Mammary epithelial cell (primary cell): ENCODE measurements around the gene MAP4.

Source experiments
- EZH2 ChIP-seq: IDR thresholded peaks from 2 replicates; pipeline ENCODE4 v1.6.1; 2012; ENCODE audit warnings: low read length, inconsistent platforms, borderline replicate concordance
- TF ChIP-seq, protein P1 (sequence below), 2 donors: IDR thresholded peaks in 1 of 2; conservative IDR thresholded peaks in 1 of 2; 2 replicates each; pipeline ENCODE4 v1.5.1; 2011 to 2012; ENCODE audit warnings: inconsistent platforms in 2 of 2, low read length in 2 of 2, mild to moderate bottlenecking in 2 of 2, control low read depth in 1 of 2, low read depth in 1 of 2; ENCODE audit not compliant: insufficient read depth in 1 of 2; ENCODE audit errors: extremely low read depth in 1 of 2

DNA sequence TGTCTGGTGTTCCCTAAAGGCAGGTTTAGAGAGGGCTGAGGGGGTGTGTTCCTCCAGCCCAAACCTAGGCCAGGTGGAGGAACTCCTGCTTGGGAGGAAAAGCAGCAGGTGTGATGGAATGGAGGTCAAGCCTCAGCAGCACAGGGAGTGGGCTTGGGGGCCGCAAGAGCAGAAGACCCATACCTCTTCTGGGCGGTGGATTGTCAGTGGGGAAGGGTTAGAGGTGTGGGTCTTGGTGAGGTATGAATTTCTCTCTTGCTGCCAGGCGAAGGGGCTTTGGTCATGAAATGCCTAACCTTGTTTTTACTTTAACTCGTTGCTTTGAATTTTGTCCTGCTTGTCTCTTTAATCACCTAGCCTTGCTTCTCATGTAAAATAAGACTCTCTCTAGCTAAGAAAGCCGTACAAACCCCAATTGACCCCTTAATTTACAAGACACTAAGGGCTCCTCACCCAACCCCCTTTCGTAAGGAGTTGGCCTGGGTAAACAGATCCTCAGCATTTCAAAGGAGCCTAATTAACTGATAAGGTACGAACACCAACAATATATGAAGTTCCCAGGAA lies 174.3 kb downstream of the MAP4 start:
- TF ChIP-seq, protein P1, sequence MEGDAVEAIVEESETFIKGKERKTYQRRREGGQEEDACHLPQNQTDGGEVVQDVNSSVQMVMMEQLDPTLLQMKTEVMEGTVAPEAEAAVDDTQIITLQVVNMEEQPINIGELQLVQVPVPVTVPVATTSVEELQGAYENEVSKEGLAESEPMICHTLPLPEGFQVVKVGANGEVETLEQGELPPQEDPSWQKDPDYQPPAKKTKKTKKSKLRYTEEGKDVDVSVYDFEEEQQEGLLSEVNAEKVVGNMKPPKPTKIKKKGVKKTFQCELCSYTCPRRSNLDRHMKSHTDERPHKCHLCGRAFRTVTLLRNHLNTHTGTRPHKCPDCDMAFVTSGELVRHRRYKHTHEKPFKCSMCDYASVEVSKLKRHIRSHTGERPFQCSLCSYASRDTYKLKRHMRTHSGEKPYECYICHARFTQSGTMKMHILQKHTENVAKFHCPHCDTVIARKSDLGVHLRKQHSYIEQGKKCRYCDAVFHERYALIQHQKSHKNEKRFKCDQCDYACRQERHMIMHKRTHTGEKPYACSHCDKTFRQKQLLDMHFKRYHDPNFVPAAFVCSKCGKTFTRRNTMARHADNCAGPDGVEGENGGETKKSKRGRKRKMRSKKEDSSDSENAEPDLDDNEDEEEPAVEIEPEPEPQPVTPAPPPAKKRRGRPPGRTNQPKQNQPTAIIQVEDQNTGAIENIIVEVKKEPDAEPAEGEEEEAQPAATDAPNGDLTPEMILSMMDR (conservative IDR thresholded peaks at IDR 0.05 in 1 of 2, IDR thresholded peaks at IDR 0.05 in 1 of 2; ENCODE audit: extremely low read depth in 1 of 2, insufficient read depth in 1 of 2, low read depth in 1 of 2, low read length in 2 of 2), result no peak
- no peak for TF ChIP-seq EZH2
